Neural progenitor cell (in vitro differentiated cells): ENCODE data around the gene OSM.

Experiments
- CTCF ChIP-seq: fragments of 200-600 bp; sonication (generic); IDR thresholded peaks from 2 replicates; pipeline ENCODE4 v1.5.1; 2017; ENCODE audit warnings: antibody characterized with exemption, mild to moderate bottlenecking
- EZH2phosphoT487 ChIP-seq: fragments of 200-600 bp; sonication (generic); IDR thresholded peaks from 2 replicates; pipeline ENCODE4 v1.6.1; 2017; ENCODE audit warnings: antibody characterized with exemption

GRCh38 chr22:30245985-30246813 lies 20.5 kb downstream of the OSM start, which contains the start of gene LIF:
- TF ChIP-seq EZH2phosphoT487 = peak; percentile 55
- peak; percentile 35 for TF ChIP-seq CTCF
